Osteocyte (in vitro differentiated cells): ENCODE results near the gene PDSS1. TPM values are rescaled to one million over a fixed set of nuclear protein-coding genes. Genes with fewer than 3 reads are reported as not detected.

Experiments
- DNase-seq: peaks from one replicate; pipeline ENCODE4 v3.0.0; 2021; ENCODE audit warnings: mixed read lengths; ENCODE audit not compliant: unreplicated experiment; ENCODE audit errors: extremely low spot score
- H3K27ac Mint-ChIP-seq: one replicate; pipeline ENCODE4 v1.8.0; 2021; ENCODE audit warnings: mild to moderate bottlenecking, mixed read lengths; ENCODE audit not compliant: unreplicated experiment
- H3K27me3 Mint-ChIP-seq: one replicate; pipeline ENCODE4 v1.8.0; 2021; ENCODE audit warnings: mixed read lengths; ENCODE audit not compliant: unreplicated experiment
- H3K36me3 Mint-ChIP-seq: one replicate; pipeline ENCODE4 v1.8.0; 2021; ENCODE audit warnings: mixed read lengths; ENCODE audit not compliant: unreplicated experiment
- H3K4me1 Mint-ChIP-seq: one replicate; pipeline ENCODE4 v1.8.0; 2021; ENCODE audit warnings: mixed read lengths; ENCODE audit not compliant: unreplicated experiment
- H3K4me3 Mint-ChIP-seq: one replicate; pipeline ENCODE4 v1.8.0; 2021; ENCODE audit warnings: mild to moderate bottlenecking, moderate library complexity, mixed read lengths; ENCODE audit not compliant: unreplicated experiment
- H3K9me3 Mint-ChIP-seq: one replicate; pipeline ENCODE4 v1.8.0; 2021; ENCODE audit warnings: mixed read lengths; ENCODE audit not compliant: unreplicated experiment
- total RNA-seq: library from RNA; stranded (reverse); gene quantifications from 2 replicates; pipeline ENCODE4 v1.2.1, GENCODE V29; 2021
- TF ChIP-seq, protein P1 (sequence below): fragments of 200-600 bp; sonication (generic); IDR thresholded peaks from 2 replicates; pipeline ENCODE4 v1.5.0; 2021; ENCODE audit warnings: antibody characterized with exemption, mild to moderate bottlenecking, moderate library complexity

PDSS1 gene
- total RNA-seq, 1 donor from 2014 or later, result 3.4 TPM

DNA sequence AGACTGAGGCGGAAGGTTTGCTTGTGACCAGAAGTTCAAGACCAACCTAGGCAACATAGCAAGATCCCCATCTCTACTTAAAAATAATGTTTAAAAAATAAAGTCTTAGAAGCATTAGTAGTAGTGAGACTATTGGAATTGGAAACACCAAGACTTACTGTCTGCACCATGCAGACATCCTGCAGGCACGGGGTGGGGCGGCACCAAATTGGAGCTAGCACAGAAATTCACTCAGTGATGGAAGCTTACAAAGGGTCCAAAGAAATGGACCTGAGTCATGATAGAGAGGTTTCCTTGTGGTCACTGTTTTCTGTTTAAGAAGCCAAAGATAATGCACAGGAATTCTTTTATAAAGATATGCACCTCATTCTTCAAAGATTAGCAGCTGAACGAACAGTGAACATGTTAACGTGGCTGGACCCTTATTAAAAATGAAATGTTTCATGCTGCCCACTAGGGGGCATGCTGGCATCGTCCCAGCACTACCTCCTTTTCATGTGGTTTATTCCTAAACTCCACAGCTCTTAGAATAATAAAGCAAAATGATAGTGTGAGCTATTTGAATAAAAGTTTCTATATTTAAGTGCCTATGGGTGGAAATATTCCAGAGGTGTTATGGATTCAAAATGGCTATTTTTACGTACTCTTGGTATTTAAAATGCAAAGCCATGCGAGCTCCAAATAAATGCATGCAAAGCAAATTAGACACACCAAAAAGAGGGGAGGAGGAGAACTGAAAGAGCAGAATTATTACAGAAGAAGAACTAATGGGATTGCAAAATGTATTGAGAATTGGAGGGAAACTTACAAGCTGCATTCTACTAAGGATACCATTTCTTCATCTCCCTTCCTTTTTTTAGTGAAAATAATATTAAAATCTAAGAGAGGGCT is 28.6 kb downstream of the PDSS1 start:
- H3K27me3 Mint-ChIP-seq, result no peaks in the 10 kb centered on the region
- DNase-seq, result no peak

GRCh38 chr10:26727005-26727404 is 29.5 kb downstream of the PDSS1 start:
- no peaks in the 10 kb centered on the region for H3K9me3 Mint-ChIP-seq
- TF ChIP-seq, protein P1, sequence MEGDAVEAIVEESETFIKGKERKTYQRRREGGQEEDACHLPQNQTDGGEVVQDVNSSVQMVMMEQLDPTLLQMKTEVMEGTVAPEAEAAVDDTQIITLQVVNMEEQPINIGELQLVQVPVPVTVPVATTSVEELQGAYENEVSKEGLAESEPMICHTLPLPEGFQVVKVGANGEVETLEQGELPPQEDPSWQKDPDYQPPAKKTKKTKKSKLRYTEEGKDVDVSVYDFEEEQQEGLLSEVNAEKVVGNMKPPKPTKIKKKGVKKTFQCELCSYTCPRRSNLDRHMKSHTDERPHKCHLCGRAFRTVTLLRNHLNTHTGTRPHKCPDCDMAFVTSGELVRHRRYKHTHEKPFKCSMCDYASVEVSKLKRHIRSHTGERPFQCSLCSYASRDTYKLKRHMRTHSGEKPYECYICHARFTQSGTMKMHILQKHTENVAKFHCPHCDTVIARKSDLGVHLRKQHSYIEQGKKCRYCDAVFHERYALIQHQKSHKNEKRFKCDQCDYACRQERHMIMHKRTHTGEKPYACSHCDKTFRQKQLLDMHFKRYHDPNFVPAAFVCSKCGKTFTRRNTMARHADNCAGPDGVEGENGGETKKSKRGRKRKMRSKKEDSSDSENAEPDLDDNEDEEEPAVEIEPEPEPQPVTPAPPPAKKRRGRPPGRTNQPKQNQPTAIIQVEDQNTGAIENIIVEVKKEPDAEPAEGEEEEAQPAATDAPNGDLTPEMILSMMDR, result no peak
- no peaks in the 10 kb centered on the region for H3K27me3 Mint-ChIP-seq
- H3K4me3 Mint-ChIP-seq, result no peak overlapping the region
- H3K27ac Mint-ChIP-seq, result no peak overlapping the region
- peaks cover 4% of the 10 kb centered on the region for H3K36me3 Mint-ChIP-seq
- H3K4me1 Mint-ChIP-seq, result peaks cover 3% of the 10 kb centered on the region
- DNase-seq, result no peak

More for the DNA sequence above, 28.6 kb downstream of the PDSS1 start:
- peak overlapping the region; percentile 19 for H3K27ac Mint-ChIP-seq
- TF ChIP-seq, protein P1, result peak; percentile 87
- H3K4me3 Mint-ChIP-seq, result no peak overlapping the region
- peaks cover 3% of the 10 kb centered on the region for H3K4me1 Mint-ChIP-seq
- H3K36me3 Mint-ChIP-seq, result peaks cover 4% of the 10 kb centered on the region
- no peaks in the 10 kb centered on the region for H3K9me3 Mint-ChIP-seq

DNA sequence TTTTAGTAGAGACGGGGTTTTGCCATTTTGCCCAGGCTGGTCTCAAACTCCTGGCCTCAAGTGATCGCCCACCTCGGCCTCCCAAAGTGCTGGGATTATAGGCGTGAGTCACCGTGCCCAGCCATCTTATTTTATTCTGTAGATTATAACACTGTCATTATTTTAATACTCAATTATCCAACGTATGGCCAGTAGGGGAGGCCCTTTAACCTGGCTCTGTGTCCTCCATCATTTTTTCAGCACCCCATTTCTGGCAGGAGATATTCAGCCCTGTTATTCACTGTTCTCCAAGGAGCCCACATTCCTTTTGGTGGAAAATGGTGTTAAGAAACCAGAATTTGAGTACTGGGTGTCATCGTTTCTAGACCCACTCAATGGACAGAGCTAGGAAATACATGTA is 31.5 kb downstream of the PDSS1 start:
- Mint-ChIP-seq H3K4me1 (peaks cover 3% of the 10 kb centered on the region), H3K36me3 (peaks cover 6% of the 10 kb centered on the region), H3K27me3 (no peaks in the 10 kb centered on the region), H3K4me3 (no peak overlapping the region), H3K27ac (no peak overlapping the region), H3K9me3 (no peaks in the 10 kb centered on the region)
- no peak for DNase-seq
- TF ChIP-seq, protein P1, result no peak

- no peaks in the 10 kb centered on the region for H3K9me3 Mint-ChIP-seq
- peaks cover 3% of the 10 kb centered on the region for H3K4me1 Mint-ChIP-seq
- H3K4me3 Mint-ChIP-seq, result no peak overlapping the region
- H3K36me3 Mint-ChIP-seq, result peaks cover 6% of the 10 kb centered on the region
- no peak for DNase-seq
- no peak overlapping the region for H3K27ac Mint-ChIP-seq
- TF ChIP-seq, protein P1, result no peak
- H3K27me3 Mint-ChIP-seq, result no peaks in the 10 kb centered on the region
Measured at GRCh38 chr10:26729395-26729794, 31.9 kb downstream of the PDSS1 start.

DNA sequence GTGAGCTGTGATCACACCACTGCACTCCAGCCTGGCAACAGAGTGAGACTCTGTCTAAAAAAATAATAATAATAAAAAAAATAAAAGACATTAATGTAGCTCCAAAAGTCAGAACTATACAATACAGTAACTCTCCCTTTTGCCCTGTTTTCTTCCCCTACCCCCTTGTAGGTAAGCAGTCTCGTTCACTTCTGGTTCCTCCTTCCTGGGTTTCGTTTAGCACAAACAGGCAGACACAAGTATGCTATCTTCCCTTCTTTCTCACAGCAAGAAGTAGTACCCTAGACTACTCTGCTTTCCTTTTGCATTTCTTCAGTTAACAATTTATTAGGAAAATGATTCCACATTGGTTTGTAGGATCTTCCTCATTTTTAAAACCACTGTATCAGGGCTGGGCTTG is 33.1 kb downstream of the PDSS1 start:
- no peaks in the 10 kb centered on the region for H3K27me3 Mint-ChIP-seq
- H3K4me3 Mint-ChIP-seq, result no peak overlapping the region
- H3K9me3 Mint-ChIP-seq, result no peaks in the 10 kb centered on the region
- peaks cover 5% of the 10 kb centered on the region for H3K36me3 Mint-ChIP-seq
- no peak overlapping the region for H3K27ac Mint-ChIP-seq
- no peak for DNase-seq
- H3K4me1 Mint-ChIP-seq, result peaks cover 3% of the 10 kb centered on the region
- TF ChIP-seq, protein P1, result no peak
